AG09319 (cell line): ENCODE measurements around the gene ZNF92.
"Not testable (repeated sequence)": the region's sequence is repeated elsewhere in the genome, so short reads cannot be mapped to it uniquely, and the experiment has no call there.

ENCODE experiments used
- DNase-seq: peaks from one replicate; pipeline ENCODE4 v3.0.0-alpha.2; 2010; ENCODE audit warnings: low read depth; ENCODE audit errors: extremely low read depth
- CTCF ChIP-seq: IDR thresholded peaks from 2 replicates; pipeline ENCODE4 v1.5.1; 2011; ENCODE audit warnings: low read depth, mild to moderate bottlenecking, inconsistent platforms, low read length, moderate library complexity

ZNF92 gene

GRCh38 chr7:65369843-65370242 is 3.8 kb upstream of the ZNF92 start:
- DNase-seq: no peak
- TF ChIP-seq CTCF: no peak

GRCh38 chr7:65371468-65371867 is 2.2 kb upstream of the ZNF92 start:
- DNase-seq: no peak

GRCh38 chr7:65379318-65379717 is 5.7 kb downstream of the ZNF92 start:
- DNase-seq: no peak
- TF ChIP-seq CTCF: no peak

More at GRCh38 chr7:65371468-65371867, 2.2 kb upstream of the ZNF92 start:
- no peak for TF ChIP-seq CTCF

GRCh38 chr7:65381742-65382141 is 8.1 kb downstream of the ZNF92 start:
- no peak for DNase-seq

GRCh38 chr7:65382452-65382851 is 8.8 kb downstream of the ZNF92 start:
- TF ChIP-seq CTCF: no peak
- DNase-seq: no peak

More at GRCh38 chr7:65381742-65382141, 8.1 kb downstream of the ZNF92 start:
- no peak for TF ChIP-seq CTCF

- no peak for TF ChIP-seq CTCF
- DNase-seq: no peak
These were observed 14.2 kb downstream of the ZNF92 start for GRCh38 chr7:65387891-65388290.

- TF ChIP-seq CTCF: no peak
- no peak for DNase-seq
These were observed 16.9 kb downstream of the ZNF92 start for GRCh38 chr7:65390588-65390987.

GRCh38 chr7:65397730-65398142 is 24.1 kb downstream of the ZNF92 start:
- no peak for DNase-seq
- no peak for TF ChIP-seq CTCF

- not testable (repeated sequence) for DNase-seq
These were observed 25.0 kb downstream of the ZNF92 start for GRCh38 chr7:65398671-65399070.

- not testable (repeated sequence) for DNase-seq
These were observed 25.4 kb downstream of the ZNF92 start for GRCh38 chr7:65399101-65399500.
